Right lobe of liver (tissue), 4 donors: ENCODE data around the gene CELSR1.

Experiments used
- POLR2A ChIP-seq: fragments of 450-650 bp; IDR thresholded peaks from one replicate; pipeline ENCODE4 v1.6.1; 2017; ENCODE audit warnings: antibody characterized with exemption, mild to moderate bottlenecking
- TF ChIP-seq, protein P1 (sequence below), 4 donors: fragments of 200-600 bp in 3 of 4; fragments of 450-650 bp in 1 of 4; IDR thresholded peaks; one replicate each; pipeline versions ENCODE4 v1.5.1 to v1.8.0; 2016 to 2022; ENCODE audit warnings: antibody characterized with exemption in 4 of 4, mild to moderate bottlenecking in 2 of 4
- donor health status: DM: no; HTN: no; CAD: no.
- donor health status: DM: no; HTN: no; CAD: no.
- donor health status: DM: no; HTN: yes; CAD: no.

GRCh38 chr22:46368422-46368821, 169.0 kb downstream of the CELSR1 start:
- TF ChIP-seq, protein P1, sequence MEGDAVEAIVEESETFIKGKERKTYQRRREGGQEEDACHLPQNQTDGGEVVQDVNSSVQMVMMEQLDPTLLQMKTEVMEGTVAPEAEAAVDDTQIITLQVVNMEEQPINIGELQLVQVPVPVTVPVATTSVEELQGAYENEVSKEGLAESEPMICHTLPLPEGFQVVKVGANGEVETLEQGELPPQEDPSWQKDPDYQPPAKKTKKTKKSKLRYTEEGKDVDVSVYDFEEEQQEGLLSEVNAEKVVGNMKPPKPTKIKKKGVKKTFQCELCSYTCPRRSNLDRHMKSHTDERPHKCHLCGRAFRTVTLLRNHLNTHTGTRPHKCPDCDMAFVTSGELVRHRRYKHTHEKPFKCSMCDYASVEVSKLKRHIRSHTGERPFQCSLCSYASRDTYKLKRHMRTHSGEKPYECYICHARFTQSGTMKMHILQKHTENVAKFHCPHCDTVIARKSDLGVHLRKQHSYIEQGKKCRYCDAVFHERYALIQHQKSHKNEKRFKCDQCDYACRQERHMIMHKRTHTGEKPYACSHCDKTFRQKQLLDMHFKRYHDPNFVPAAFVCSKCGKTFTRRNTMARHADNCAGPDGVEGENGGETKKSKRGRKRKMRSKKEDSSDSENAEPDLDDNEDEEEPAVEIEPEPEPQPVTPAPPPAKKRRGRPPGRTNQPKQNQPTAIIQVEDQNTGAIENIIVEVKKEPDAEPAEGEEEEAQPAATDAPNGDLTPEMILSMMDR (IDR thresholded peaks at IDR 0.05) = no peak
- TF ChIP-seq POLR2A = no peak
